Measurements from ENCODE around the gene TXNDC11.

TXNDC11 gene

DNA sequence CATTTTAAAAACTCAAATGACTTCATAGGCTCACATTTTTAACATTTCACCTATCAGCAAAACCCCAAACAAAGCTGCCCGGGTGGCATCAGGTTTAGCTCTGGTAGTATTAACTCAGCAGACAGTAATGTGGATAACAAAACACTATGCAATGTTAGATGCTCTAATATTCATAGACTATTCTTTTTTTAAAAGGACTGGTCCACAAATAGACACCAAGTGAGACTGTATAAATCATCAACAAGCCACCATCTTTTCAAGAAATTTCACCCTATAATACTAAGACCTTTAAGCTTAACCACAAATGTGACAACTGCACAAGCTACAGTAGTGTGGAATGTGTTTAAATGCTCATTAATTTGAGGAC, 54.2 kb downstream of the TXNDC11 start:
- no peak for DNase-seq

DNA sequence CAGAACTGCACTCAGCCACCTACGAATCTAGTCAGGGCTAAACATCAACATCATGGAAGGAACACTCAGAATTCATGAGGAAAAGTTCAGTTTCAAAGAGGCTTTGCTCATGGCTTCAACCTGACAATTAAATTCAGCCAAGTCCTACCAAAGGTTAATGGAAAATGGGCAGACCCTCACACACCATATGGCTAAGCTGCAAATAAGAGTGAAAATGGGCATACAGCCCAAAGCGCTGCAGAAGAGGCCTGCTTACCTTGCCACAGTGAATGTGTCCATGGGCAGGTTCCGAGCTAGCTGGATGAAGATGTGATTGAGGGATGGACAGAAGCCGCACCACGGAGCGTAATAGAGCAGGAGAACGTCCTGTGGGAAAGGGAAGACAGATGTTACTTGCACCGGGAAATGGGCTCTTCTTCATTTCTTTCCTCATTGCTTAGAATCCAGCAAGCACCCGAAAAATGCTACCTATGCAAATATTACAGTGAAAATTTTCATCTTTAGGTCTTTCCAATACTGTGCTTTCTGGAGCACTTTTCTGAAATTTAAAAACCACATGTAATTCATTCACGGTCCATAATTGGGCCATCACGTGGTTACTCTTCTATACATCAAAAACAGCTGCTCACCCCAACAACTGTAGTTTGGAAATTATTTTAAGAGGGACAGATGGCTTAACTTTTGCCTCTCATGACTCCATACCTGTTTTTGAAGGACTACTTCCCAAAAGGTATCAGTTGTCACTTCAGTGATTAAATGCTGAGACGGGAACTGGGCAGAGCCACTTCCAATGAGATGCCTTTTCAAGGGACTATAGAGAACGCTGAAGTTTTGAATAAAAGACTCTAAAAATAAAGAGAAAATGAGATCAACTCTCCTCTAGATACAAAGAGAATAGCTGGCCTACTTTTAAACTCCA, 54.8 kb downstream of the TXNDC11 start:
- DNase-seq = no peak

- DNase-seq = no peak
Observed at GRCh38 chr16:11686713-11687380, 55.8 kb downstream of the TXNDC11 start.

DNA sequence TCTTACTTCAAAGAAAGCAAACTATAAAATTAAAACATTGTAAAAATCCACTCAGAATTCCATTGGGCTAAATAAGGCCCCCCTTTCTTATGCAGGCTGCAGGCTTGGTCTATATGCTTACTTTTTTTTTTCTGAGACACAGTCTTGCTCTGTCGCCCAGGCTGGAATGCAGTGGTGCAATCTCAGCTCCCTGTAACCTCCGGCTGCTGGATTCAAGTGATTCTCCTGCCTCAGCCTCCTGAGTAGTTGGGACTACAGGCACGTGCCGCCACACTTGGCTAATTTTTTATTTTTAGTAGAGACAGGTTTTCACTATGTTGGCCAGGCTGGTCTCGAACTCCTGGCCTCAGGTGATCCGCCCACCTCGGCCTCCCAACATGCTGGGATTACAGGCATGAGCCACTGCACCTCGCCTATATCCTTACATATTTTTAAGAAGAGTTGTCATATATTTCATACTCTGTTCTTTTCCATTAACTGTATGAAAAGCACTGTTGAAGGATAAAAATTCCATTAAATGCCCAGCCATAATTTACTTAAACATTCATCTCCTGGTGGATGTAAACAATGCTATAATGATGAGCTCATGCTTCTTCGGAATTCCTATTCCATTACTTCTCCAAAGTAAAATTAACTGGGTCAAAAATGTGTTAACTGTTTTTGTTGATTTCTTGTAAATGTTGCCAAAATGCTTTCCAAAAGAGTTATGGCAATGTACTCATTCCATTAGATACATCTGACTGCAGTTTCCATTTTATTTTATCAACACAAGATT, 56.6 kb downstream of the TXNDC11 start:
- DNase-seq = peak; percentile 61

DNA sequence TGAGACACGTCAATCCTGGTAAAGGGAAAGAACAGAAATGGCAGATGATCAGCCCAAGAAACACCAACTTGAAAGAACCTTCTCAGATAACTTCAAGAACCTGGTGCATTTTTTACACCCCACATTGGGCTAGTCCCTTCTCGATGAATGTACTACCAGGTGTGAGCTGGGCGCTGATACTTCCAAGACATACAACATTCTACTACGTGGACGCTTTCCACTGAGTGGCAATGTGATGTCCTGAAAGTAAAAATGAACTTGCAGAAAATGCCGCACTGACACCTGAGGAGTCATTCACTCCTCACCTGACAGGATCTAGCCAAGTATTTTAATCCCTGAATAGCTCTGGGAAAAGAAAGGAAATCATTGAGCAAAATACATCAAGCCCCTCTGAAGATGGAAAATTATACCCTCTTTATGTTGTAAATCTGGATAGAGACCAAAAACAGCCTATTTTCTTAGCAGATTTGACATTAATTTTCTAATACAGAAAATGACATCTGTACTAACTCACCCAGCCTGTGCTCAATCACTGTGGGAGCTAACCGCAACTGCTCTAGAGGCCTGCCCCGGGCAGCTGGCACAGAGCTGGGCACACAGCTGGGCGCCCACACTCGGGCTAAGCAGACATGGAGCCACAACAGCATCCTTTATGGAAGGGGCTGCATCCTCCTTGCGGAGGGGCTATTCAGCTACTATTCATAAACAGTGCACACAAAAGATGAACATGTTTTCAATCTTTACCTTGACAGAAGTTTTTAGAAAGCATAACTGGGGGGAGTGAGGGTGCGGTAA, 58.2 kb downstream of the TXNDC11 start:
- no peak for DNase-seq

GRCh38 chr16:11683145-11683544, 59.5 kb downstream of the TXNDC11 start:
- no peak for DNase-seq

- DNase-seq = peak; percentile 96
Observed at GRCh38 chr16:11682655-11683096, 60.0 kb downstream of the TXNDC11 start.

- DNase-seq = no peak
Observed at GRCh38 chr16:11681976-11682654, 60.5 kb downstream of the TXNDC11 start.

DNA sequence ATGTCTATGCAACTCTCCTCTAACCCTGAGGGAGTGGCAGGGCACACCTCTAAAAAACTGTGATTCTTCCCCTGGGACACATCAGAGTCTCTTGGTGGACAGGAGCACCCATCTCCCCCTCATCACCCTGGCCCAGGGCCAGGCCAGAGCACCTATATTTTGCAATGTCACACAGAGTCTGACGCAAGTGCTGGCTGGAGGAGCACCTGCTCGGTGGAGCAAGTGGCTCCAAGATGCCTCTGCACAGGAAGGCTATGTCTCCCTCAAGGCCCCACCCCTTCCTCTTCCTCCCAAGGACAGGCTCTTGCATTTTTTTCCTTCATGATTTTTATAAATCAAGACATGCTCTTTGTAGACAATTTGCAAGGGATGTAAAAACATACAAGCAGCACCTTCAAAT, 61.1 kb downstream of the TXNDC11 start:
- no peak for DNase-seq

- DNase-seq = no peak
Observed at GRCh38 chr16:11679941-11680911, 62.4 kb downstream of the TXNDC11 start.

- no peak for DNase-seq
Observed at GRCh38 chr16:11679250-11679649, 63.4 kb downstream of the TXNDC11 start.

DNA sequence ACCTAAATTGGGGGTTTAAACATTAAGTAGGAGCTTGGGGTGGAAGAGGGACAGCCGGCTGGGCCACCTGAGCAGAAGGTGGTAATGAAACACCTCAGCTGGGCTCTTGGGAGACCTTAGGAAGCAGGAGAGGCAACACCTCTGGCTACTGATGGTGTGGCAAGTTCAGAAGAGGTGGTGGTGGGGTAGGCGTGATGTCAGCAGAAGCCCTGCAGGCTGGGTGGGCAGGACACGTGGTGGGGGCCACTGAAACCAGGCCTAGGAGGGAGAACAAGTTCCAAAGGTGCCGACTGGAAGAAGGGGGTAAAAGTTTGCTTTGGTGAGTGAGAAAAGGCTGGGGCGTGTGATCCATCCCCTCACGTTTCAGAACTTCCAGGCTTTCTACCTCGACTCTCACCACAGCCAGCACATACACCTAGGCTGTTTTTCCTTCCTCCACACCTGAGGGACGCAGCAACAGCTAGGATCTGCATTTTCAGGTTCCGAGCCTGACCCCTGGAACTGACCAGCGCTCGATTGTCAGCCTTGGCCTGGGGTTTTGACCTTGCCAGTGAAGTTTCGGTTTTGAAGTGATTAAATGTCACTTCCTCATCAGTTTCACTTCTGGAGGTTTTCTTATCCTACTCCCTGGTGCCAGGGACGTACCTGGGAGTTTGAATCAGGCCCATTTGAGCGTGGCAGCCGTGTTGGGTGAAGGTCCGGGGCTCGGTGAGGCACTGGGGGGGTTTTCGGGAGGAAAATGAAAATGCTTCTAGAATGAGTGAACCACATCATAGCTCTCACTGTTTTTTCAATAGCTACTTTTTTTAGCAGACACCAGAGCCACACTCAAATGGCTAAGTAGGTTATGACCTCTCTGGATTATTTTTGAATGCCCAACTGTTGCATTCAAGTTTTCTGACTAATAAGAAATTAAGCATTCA, 64.4 kb downstream of the TXNDC11 start:
- DNase-seq = no peak

DNA sequence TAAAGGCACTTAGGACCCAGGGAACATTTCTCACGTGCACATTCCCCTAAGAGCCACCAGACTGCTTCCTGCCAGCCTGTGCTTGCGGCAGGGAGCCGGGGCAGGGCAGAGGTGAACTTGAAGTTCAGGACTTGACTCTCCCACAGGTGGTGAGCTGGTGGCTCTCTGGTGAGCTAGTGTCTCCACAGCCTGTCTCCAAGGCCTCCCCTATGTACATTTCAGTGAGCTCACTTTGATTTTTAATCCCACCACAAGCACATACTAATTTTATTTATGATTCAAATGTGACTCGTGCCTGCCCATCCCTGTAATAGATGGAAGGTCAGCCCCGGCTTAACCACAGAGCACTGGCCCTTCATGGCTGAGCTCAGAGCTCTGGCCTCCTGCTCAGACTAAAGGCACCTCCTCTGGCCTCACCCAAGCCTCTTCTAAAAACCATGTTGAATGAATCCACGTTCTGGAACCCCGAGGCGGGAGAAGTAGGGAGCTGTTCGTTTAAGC, 65.2 kb downstream of the TXNDC11 start:
- DNase-seq = peak; percentile 37

- no peak for DNase-seq
Observed at GRCh38 chr16:11676799-11677198, 65.9 kb downstream of the TXNDC11 start.

DNA sequence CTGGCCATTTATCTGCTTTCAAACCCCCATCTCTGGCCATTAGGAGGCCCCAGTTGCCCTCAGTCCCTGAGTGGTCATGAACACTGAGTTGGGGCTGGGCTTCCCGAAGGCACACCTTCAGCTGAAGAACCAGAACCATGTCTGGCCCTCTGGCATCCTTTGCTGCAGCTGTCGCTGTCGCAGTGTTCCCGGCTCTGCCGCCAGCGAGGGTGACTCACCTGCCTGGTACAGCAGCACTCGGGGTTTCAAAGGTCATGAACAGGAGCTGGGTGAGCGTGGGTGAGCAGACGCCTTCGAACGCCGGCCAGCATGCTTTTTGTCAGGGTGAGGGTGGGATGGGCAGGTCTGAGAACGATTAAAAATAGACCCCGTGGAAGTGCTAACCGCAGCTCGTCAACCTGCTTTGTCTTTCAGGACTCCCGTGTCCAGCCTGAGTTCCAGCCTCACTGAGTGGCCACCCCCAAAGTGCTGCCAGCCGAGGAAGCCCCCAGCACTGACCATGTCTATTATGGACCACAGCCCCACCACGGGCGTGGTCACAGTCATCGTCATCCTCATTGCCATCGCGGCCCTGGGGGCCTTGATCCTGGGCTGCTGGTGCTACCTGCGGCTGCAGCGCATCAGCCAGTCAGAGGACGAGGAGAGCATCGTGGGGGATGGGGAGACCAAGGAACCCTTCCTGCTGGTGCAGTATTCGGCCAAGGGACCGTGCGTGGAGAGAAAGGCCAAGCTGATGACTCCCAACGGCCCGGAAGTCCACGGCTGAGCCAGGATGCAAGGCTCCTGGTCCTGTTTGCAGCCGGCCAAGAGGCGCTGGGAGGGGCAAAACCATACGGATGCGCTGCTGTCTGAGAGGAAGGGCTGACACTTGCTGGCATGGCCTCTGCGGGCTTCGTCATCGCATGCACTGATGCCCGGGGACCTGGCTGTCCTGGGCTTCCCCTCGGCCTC, 66.8 kb downstream of the TXNDC11 start:
- no peak for DNase-seq

DNA sequence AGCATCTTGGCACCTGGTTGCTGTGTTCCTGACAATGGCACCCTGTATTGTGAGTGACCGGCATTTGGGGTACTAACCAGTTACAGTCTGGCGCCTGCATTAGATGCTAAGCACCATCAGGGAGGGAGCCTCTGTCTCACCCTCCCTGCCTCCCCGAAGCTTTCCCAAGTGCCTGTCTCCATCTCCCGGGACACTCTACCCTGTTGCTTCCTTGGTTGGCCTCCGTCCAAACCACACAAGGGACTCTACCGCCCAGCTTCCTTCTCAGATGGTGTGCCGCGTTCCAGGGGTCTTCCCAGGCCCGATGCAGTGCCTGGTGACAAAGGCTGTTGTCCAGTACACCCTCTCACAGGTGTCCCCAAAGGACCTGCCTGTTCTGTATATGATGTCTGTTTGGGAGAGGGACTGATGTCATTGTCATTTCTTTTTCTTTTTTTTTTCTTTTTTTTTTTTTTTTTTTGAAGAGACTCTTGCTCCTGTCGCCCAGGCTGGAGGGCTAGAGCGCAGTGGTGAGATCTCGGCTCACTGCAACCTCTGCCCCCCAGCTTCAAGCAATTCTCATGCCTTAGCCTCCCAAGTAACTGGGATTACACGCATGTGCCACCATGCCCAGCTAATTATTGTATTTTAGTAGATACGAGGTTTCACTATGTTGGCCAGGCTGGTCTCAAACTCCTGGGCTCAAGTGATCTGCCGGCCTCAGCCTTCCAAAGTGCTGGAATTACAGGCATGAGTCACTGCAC, 67.7 kb downstream of the TXNDC11 start:
- DNase-seq = peak; percentile 52
